CD8-positive, alpha-beta memory T cell (primary cell): ENCODE data around the gene CT45A10. TPM values are rescaled to one million over a fixed set of nuclear protein-coding genes. Genes with fewer than 3 reads are reported as not detected.
"Not testable (repeated sequence)": the region's sequence is repeated elsewhere in the genome, so short reads cannot be mapped to it uniquely, and the experiment has no call there.

Experiments used
- CTCF ChIA-PET: fragments of 350-600 bp; sonication (Branson Sonifier 250); formaldehyde crosslinking; loops from one replicate; lab custom pipeline; 2021; ENCODE audit warnings: antibody characterized with exemption; lab: Charles Lee
- POLR2A ChIA-PET: fragments of 350-600 bp; sonication (Branson Sonifier 250); formaldehyde crosslinking; loops from one replicate; lab custom pipeline; 2021; ENCODE audit warnings: antibody characterized with exemption; lab: Charles Lee
- DNase-seq, 5 donors: peaks; one replicate each; pipeline versions ENCODE4 v3.0.0 to v3.0.0-alpha.2; 2020 to 2022; ENCODE audit warnings: mixed read lengths in 1 of 5
- H3K27ac ChIP-seq: one replicate; pipeline ENCODE4 v1.7.0; 2013; ENCODE audit warnings: low read depth, mild to moderate bottlenecking, low read length, moderate library complexity
- H3K27me3 ChIP-seq: 2 replicates; pipeline ENCODE4 v1.7.0; 2013; ENCODE audit warnings: low read length, mild to moderate bottlenecking; ENCODE audit not compliant: insufficient read depth, poor library complexity, severe bottlenecking
- H3K36me3 ChIP-seq: 2 replicates; pipeline ENCODE4 v1.7.0; 2013; ENCODE audit warnings: mild to moderate bottlenecking, low read length, moderate library complexity; ENCODE audit not compliant: insufficient read depth
- H3K4me1 ChIP-seq: 2 replicates; pipeline ENCODE4 v1.7.0; 2013; ENCODE audit warnings: mild to moderate bottlenecking, low read length, moderate library complexity; ENCODE audit not compliant: insufficient read depth
- H3K4me3 ChIP-seq: 2 replicates; pipeline ENCODE4 v1.7.0; 2013; ENCODE audit warnings: mild to moderate bottlenecking, low read length
- H3K9me3 ChIP-seq: 2 replicates; pipeline ENCODE4 v1.7.0; 2013; ENCODE audit warnings: mild to moderate bottlenecking, low read length
- H3K27ac Mint-ChIP-seq, 8 donors: one replicate each; pipeline ENCODE4 v1.8.0; 2020 to 2021; ENCODE audit warnings: mixed read lengths in 8 of 8, mild to moderate bottlenecking in 6 of 8, inconsistent platforms in 3 of 8, moderate library complexity in 3 of 8
- H3K27me3 Mint-ChIP-seq, 2 donors: one replicate each; pipeline ENCODE4 v1.8.0; 2020 to 2021; ENCODE audit warnings: mixed read lengths in 2 of 2, mild to moderate bottlenecking in 1 of 2, moderate library complexity in 1 of 2
- H3K36me3 Mint-ChIP-seq, 3 donors: one replicate each; pipeline ENCODE4 v1.8.0; 2020 to 2021; ENCODE audit warnings: mixed read lengths in 3 of 3, inconsistent platforms in 1 of 3, mild to moderate bottlenecking in 1 of 3
- H3K4me1 Mint-ChIP-seq, 3 donors: one replicate each; pipeline ENCODE4 v1.8.0; 2020 to 2021; ENCODE audit warnings: mixed read lengths in 3 of 3, inconsistent platforms in 1 of 3, mild to moderate bottlenecking in 1 of 3
- H3K4me3 Mint-ChIP-seq, 7 donors: one replicate each; pipeline ENCODE4 v1.8.0; 2020 to 2021; ENCODE audit warnings: mixed read lengths in 7 of 7, mild to moderate bottlenecking in 6 of 7, moderate library complexity in 4 of 7, inconsistent platforms in 2 of 7
- H3K9me3 Mint-ChIP-seq, 5 donors: one replicate each; pipeline ENCODE4 v1.8.0; 2020 to 2022; ENCODE audit warnings: mixed read lengths in 5 of 5, mild to moderate bottlenecking in 3 of 5, moderate library complexity in 2 of 5, inconsistent platforms in 1 of 5
- polyA plus RNA-seq: library from polyadenylated mRNA; unstranded; fragments of 300-500 nt; fragmentation: Illumina TruSeq; gene quantifications from one replicate; pipeline ENCODE4 v1.2.3, GENCODE V29; 2021
- total RNA-seq, 2 experiments: library from RNA; stranded (reverse); gene quantifications; one replicate each; pipeline ENCODE4 v1.2.3, GENCODE V29; 2021

Gene CT45A10
- total and polyA plus RNA-seq, 3 experiments from 2014 or later, result not detected

DNA sequence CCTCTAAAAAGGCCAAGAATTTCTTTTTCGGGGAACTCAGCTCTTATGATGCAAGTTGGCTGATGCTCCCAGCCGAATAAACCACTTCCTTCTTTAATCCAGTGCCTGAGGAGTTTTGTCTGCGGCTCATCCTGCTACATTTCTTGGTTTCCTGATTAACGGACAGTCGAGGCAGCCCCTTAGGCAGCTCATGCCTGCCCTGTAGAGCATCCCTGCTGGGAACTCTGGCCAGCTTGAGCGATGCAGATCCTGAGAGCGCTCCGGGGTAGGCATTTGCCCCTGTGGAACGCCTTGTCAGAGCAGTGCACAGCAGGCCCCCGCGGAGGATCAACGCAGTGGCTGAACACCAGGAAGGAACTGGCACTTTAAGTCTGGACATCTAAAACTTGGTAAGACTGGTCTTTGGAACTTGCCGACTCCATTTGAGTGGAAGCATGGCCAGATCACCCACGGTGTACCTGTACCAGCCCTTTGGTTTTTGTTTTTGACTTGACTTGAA is 3.1 kb downstream of the CT45A10 start:
- no peaks in the 10 kb centered on the region for H3K9me3 Mint-ChIP-seq
- no peak overlapping the region for H3K4me3 ChIP-seq
- ChIA-PET POLR2A (no interaction called here), CTCF (no interaction called here)
- no peaks in the 10 kb centered on the region for H3K9me3 ChIP-seq
- peak overlapping the region in 1 of 8 donors; percentile 11 for H3K27ac Mint-ChIP-seq
- H3K36me3 Mint-ChIP-seq, result no peaks in the 10 kb centered on the region
- H3K36me3 ChIP-seq, result no peaks in the 10 kb centered on the region
- H3K4me3 Mint-ChIP-seq, result no peak overlapping the region
- no peak for DNase-seq
- no peaks in the 10 kb centered on the region for H3K4me1 Mint-ChIP-seq
- no peaks in the 10 kb centered on the region for H3K27me3 Mint-ChIP-seq
- H3K27me3 ChIP-seq, result no peaks in the 10 kb centered on the region
- no peaks in the 10 kb centered on the region for H3K4me1 ChIP-seq
- H3K27ac ChIP-seq, result no peak overlapping the region

DNA sequence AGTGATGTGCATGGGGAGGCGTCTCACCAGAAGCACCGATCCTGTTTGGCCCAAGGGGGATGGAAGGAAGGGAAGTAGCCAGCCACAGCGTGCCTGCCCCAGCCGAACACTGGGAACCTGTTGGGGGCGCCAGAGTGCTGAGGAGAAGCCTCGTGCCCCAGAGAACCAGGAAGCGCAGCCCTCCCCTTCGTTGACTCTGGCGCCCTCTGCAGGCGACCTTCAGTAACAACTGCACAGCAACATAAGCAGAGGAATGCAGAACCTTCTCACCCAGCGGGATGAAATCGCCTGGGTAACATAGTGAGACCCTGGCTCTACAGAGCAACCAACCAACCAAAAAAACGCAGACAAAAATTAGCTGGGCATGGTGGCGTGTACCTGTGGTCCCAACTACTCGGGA is 4.3 kb downstream of the CT45A10 start:
- H3K4me3 Mint-ChIP-seq, H3K4me3 ChIP-seq, POLR2A ChIA-PET, H3K36me3 Mint-ChIP-seq, H3K27ac Mint-ChIP-seq, CTCF ChIA-PET, H3K9me3 Mint-ChIP-seq, H3K27me3 Mint-ChIP-seq, H3K27me3 ChIP-seq, H3K36me3 ChIP-seq, H3K9me3 ChIP-seq, DNase-seq, H3K4me1 ChIP-seq, H3K4me1 Mint-ChIP-seq, H3K27ac ChIP-seq: not testable (repeated sequence)

DNA sequence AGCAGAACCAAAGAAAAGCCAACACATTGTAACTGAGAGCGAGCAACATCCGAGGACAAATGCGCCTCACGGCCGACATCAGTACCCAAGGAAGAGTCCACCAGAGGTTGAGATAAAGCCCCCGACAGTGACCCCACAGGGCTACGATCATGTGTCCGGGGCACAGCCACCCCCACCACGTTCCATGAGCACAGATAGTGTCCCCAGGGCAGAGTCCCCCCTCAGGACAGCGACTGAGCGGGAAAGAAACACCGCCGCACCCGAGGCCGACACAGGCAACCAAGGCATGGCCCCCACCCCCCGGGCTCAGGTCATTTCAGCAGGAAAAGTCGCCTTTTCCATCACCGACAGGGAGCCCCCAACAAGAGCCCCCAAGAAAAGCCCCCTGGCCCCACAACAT is 5.0 kb downstream of the CT45A10 start:
- H3K27ac Mint-ChIP-seq, H3K9me3 ChIP-seq, H3K4me1 ChIP-seq, H3K27me3 Mint-ChIP-seq, H3K36me3 ChIP-seq, CTCF ChIA-PET, H3K27ac ChIP-seq, H3K27me3 ChIP-seq, H3K9me3 Mint-ChIP-seq, H3K36me3 Mint-ChIP-seq, H3K4me3 Mint-ChIP-seq, DNase-seq, H3K4me3 ChIP-seq, H3K4me1 Mint-ChIP-seq, POLR2A ChIA-PET: not testable (repeated sequence)

DNA sequence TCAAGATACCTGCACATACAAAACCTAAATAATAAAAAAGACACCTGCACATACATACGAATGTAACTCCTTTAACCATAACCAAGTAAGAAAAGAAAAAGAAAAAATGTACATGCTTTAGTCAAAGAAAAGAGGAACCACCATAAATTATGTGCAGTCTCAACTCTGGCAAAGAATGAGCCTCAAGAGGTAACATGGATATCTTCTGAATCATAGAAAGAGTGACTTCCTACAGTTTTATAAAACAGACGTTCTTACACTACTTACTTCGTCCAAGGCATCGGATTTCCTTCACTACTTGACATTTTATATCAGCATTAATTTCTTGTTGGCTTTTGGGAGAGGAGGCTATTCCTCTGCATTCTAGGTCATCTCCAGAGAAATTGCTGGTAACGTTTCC is 10.5 kb downstream of the CT45A10 start:
- DNase-seq, H3K36me3 Mint-ChIP-seq, H3K27ac Mint-ChIP-seq, CTCF ChIA-PET, H3K9me3 Mint-ChIP-seq, POLR2A ChIA-PET, H3K4me1 Mint-ChIP-seq, H3K27me3 ChIP-seq, H3K27ac ChIP-seq, H3K27me3 Mint-ChIP-seq, H3K4me3 Mint-ChIP-seq, H3K4me3 ChIP-seq, H3K9me3 ChIP-seq, H3K4me1 ChIP-seq, H3K36me3 ChIP-seq: not testable (repeated sequence)

DNA sequence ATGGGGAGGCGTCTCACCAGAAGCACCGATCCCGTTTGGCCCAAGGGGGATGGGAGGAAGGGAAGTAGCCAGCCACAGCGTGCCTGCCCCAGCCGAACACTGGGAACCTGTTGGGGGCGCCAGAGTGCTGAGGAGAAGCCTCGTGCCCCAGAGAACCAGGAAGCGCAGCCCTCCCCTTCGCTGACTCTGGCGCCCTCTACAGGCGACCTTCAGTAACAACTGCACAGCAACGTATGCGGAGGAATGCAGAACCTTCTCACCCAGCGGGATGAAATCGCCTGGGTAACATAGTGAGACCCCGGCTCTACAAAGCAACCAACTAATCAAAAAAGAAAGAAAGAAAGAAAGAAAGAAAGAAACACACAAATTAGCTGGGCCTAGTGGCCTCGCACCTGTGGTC is 21.5 kb downstream of the CT45A10 start, which contains the start of gene CT45A9:
Gene CT45A9, minus strand, starts transcription at position 101 of the 400 bp plus-strand sequence. CDS start 3,751 bp downstream, outside the sequence.
- H3K27ac ChIP-seq, DNase-seq, H3K4me3 Mint-ChIP-seq, POLR2A ChIA-PET, H3K4me3 ChIP-seq, H3K27me3 ChIP-seq, H3K36me3 ChIP-seq, H3K9me3 ChIP-seq, H3K4me1 Mint-ChIP-seq, CTCF ChIA-PET, H3K27ac Mint-ChIP-seq, H3K4me1 ChIP-seq, H3K9me3 Mint-ChIP-seq, H3K36me3 Mint-ChIP-seq, H3K27me3 Mint-ChIP-seq: not testable (repeated sequence)

DNA sequence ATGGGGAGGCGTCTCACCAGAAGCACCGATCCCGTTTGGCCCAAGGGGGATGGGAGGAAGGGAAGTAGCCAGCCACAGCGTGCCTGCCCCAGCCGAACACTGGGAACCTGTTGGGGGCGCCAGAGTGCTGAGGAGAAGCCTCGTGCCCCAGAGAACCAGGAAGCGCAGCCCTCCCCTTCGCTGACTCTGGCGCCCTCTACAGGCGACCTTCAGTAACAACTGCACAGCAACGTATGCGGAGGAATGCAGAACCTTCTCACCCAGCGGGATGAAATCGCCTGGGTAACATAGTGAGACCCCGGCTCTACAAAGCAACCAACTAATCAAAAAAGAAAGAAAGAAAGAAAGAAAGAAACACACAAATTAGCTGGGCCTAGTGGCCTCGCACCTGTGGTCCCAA is 38.8 kb downstream of the CT45A10 start, which contains the start of gene CT45A8:
Gene CT45A8, minus strand, starts transcription at position 101 of the 400 bp plus-strand sequence. CDS start 3,755 bp downstream, outside the sequence.
- CTCF ChIA-PET, H3K9me3 Mint-ChIP-seq, POLR2A ChIA-PET: not testable (repeated sequence)

DNA sequence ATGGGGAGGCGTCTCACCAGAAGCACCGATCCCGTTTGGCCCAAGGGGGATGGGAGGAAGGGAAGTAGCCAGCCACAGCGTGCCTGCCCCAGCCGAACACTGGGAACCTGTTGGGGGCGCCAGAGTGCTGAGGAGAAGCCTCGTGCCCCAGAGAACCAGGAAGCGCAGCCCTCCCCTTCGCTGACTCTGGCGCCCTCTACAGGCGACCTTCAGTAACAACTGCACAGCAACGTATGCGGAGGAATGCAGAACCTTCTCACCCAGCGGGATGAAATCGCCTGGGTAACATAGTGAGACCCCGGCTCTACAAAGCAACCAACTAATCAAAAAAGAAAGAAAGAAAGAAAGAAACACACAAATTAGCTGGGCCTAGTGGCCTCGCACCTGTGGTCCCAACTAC is 56.1 kb downstream of the CT45A10 start, which contains the start of gene CT45A7:
Gene CT45A7, minus strand, starts transcription at position 101 of the 400 bp plus-strand sequence. CDS start 3,747 bp downstream, outside the sequence.
- H3K27me3 Mint-ChIP-seq, H3K4me1 ChIP-seq, H3K27ac Mint-ChIP-seq, H3K27me3 ChIP-seq, CTCF ChIA-PET, H3K9me3 ChIP-seq, H3K27ac ChIP-seq, DNase-seq, POLR2A ChIA-PET, H3K4me3 ChIP-seq, H3K4me3 Mint-ChIP-seq, H3K4me1 Mint-ChIP-seq, H3K9me3 Mint-ChIP-seq, H3K36me3 Mint-ChIP-seq, H3K36me3 ChIP-seq: not testable (repeated sequence)

More for the DNA sequence above, 38.8 kb downstream of the CT45A10 start, which contains the start of gene CT45A8:
- H3K27ac Mint-ChIP-seq, H3K9me3 ChIP-seq, H3K36me3 Mint-ChIP-seq, H3K27ac ChIP-seq, H3K36me3 ChIP-seq, H3K4me3 Mint-ChIP-seq, H3K27me3 ChIP-seq, H3K4me3 ChIP-seq, H3K4me1 Mint-ChIP-seq, H3K4me1 ChIP-seq, H3K27me3 Mint-ChIP-seq, DNase-seq: not testable (repeated sequence)
